ENCODE results near the gene ZSWIM4.
"Not testable (repeated sequence)": the region's sequence is repeated elsewhere in the genome, so short reads cannot be mapped to it uniquely, and the experiment has no call there.

The ZSWIM4 gene

DNA sequence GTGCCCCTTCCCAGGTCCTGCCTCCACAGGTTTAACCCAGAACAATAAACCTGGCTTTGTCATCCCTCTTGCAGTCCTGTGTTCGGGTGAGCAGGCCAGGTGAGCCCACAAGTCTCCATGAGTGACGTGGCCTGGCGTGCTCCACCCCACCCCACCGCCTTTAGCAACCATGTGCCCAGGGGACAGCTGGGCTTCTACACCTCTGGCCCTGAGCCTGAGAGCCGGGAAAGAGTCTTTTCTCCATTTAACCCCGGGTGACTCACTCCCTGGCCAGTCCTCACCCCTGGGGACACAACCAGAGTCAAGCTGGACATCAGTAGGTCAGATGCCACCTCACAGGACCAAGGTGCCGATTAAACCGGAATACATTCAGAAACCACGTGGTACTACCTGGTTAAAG lies 16.8 kb upstream of the ZSWIM4 start:
- DNase-seq (no peak), ATAC-seq (no peak)

DNA sequence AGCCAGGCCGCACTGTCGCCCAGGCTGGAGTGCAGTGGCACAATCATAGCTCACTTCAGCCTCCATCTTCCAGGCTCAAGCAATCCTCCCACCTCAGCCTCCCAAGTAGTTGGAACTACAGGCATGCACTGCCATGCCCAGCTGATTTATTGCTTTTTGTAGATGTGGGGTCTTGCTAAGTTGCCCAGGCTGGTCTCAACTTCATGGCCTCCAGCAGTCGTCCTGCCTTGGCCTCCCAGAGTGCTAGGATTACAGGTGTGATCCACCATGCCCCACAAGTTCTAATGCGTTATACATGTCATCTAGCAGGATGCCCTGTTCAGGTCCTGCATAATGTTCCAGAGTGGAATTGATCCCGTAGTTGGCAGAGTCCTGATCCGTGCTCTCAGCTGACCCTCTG lies 16.4 kb upstream of the ZSWIM4 start:
- no peak for ATAC-seq
- DNase-seq = no peak

DNA sequence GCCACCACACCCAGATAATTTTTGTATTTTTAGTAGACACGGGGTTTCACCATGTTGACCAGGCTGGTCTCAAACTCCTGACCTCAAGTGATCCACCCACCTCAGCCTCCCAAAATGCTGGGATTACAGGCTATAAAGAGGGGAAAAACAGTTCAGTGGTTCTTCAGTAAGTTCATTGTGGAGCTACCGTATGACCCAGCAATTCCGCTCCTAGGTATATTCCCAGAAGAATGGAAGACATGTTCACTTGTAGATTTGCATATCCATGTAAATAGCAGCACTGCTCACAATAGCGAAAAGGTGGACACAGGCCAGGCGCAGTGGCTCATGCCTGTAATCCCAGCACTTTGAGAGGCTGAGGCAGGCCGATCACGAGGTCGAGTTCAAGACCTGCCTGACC lies 15.4 kb upstream of the ZSWIM4 start:
- DNase-seq, ATAC-seq: not testable (repeated sequence)

DNA sequence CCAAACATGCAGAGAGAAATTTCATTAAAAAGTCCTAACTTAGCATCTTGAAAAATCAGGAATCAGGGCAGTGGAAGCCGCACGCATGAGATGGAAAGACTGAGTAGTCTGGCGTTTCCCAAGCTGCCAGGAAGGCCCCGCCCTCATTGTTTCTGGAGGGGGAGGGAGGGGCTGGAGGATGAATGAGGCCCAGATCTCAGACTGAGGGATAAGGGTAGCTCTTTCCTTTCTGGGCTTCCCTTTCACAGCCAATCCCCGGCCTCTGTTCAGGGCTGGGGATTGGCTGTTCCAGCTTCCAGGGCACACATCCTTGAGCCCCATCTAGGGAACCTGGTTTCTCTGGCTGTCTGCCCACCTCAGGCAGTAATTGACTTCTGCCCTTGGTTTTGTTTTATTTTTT lies 13.7 kb upstream of the ZSWIM4 start:
- no peak for DNase-seq
- no peak for ATAC-seq

DNA sequence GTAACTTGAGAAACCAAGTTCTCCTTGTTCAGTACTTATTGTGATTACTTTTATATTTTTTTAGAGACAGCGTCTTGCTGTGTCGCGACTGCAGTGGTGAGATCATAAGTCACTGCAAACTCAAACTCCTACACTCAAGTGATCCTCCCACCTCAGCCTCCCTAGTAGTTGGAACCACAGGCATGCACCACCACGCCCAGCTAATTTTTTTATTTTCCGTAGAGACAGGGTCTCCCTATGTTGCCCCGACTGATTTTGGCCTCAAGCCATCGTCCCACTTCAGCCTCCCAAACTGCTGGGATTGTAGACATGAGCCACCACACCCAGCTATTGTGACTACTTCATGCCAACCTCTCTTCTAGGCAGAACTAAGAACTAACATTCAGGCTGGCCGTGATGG lies 12.7 kb upstream of the ZSWIM4 start:
- no peak for ATAC-seq
- DNase-seq = no peak

DNA sequence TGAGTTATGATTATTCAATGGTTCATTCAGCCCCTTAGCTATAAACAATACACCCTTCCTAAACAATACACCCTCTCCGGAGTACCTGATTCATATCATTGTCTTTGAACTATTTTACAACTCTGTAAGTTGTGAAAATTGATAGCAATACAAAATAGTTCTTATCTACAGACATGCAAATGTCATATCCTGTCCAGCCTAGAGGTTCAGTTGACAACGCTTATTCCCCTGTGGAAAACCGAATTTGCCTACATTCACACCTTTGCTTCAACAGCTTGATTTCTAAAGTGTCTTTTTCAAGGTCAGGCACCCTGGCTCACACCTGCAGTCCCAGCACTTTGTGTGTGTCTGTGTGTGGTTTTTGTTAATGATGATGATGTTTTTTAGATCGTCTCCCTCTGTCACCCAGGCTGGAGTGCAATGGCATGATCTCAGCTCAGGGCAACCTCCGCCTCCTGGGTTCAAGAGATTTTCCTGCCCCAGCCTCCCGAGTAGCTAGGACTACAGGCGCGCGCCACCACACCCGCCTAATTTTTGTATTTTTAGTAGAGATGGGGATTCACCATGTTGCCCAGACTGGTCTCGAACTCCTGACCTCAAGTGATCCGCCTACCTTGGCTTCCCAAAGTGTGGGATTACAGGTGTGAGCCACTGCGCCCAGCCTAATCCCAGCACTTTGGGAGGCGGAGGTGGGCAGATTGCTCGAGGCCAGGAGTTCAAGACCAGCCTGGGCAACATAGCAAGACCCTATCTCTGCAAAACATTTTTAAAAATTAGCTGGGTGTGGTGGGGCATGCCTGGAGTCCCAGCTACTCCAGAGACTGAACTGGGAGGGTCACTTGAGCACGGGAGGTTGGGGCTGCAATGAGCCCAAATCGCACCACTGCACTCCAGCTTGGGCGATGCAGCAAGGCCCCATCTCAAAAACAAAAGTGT lies 11.4 kb upstream of the ZSWIM4 start:
- no peak for ATAC-seq
- DNase-seq = no peak

DNA sequence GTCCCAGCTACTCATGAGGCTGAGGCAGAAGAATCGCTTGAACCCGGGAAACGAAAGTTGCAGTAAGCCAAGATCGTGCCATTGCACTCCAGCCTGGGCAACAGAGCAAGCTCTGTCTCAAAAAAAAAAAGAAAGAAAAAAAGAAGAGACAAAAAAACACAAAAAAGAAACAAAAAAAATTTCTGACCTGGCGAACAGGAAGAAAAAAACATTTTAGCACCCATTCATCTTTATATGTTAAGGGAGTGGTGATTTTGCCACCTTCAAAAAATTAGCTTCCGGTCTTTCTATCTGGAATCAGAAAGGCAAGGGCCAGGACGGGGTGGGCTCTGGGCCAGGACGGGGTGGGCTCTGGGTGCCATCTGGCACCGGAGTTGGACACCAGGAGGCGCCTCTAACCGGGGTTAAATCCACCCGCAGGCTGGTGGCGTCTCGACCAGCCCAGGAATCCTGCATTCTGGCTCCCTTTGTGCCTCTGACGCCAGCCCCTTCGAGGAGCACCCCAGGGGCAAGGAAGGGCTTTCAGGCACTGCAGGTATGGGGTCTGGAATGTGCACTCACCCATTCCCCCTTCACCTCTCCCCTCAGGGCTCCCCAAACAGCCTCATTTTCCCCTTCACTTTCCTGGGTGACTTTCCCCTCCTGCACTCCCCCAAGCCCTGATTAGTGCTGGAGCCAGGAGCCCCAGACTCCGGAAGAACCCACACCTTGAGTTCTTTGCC lies 10.4 kb upstream of the ZSWIM4 start:
- peak; percentile 85 for DNase-seq
- ATAC-seq = peak; percentile 83

DNA sequence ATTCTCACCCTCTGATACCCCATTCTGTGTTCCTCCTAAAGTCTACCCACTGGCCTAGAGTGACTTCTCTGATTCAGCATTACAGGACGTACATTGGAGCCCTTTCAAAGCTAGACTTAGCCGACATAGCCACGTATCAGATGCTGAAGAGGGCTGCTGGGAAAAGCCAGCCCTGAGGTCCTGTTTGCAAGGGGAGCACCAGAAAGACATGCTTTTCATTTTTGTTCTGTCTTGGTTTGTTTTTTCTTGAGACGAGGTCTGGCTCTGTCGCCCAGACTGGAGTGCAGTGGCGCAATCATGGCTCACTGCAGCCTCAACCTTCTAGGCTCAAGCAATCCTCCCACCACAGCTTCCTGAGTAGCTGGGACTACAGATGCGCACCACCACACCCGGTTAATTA lies 6.3 kb upstream of the ZSWIM4 start:
- no peak for DNase-seq
- no peak for ATAC-seq

DNA sequence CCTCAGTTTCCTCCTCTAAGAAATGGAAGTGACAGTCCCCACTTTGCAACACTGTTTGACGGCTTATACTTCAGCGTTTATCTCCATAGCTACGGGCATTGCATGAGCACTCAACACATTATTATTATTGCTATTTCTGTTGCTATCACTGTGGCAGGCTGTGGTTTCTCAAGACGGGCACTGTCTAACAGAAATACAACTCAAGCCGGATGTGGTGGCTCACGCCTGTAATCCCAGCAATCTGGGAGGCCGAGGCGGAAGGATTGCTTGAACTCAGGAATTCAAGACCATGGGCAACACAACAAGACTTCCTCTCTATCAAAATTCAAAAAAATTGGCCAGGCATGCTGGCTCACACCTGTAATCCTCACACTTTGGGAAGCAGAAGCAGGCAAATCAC lies 4.9 kb upstream of the ZSWIM4 start:
- ATAC-seq = no peak
- no peak for DNase-seq

DNA sequence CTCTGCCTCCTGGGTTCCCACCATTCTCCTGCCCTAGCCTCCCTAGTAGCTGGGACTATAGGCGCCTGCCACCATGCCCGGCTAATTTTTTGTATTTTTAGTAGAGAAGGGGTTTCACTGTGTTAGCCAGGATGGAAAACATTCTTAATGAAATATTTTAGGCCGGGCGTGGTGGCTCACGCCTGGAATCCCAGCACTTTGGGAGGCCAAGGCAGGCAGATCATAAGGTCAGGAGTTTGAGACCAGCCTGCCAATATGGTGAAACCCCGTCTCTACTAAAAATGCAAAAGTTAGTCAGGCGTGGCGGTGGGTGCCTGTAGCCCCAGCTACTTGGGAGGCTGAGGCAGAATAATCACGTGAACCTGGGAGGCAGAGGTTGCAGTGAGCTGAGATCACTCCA lies 1.9 kb upstream of the ZSWIM4 start:
- not testable (repeated sequence) for DNase-seq, ATAC-seq

DNA sequence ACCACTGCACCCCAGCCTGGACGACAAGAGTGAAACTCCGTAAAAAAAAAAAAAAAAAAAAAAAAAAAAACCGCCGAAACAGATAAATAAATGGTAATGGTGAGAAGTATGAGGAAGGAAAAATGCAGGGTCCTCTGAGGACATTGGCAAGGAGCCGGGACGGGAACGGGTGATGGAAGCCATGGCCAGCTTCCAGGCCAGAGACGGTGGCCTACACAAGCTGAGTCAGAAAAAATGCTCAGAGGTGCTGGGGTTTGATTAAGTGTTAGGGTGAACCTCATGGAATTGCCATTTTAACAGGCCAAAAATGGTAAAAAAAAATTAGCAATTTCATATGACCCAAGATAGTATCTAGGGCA lies 866 bp upstream of the ZSWIM4 start:
- ATAC-seq (no peak), DNase-seq (no peak)

DNA sequence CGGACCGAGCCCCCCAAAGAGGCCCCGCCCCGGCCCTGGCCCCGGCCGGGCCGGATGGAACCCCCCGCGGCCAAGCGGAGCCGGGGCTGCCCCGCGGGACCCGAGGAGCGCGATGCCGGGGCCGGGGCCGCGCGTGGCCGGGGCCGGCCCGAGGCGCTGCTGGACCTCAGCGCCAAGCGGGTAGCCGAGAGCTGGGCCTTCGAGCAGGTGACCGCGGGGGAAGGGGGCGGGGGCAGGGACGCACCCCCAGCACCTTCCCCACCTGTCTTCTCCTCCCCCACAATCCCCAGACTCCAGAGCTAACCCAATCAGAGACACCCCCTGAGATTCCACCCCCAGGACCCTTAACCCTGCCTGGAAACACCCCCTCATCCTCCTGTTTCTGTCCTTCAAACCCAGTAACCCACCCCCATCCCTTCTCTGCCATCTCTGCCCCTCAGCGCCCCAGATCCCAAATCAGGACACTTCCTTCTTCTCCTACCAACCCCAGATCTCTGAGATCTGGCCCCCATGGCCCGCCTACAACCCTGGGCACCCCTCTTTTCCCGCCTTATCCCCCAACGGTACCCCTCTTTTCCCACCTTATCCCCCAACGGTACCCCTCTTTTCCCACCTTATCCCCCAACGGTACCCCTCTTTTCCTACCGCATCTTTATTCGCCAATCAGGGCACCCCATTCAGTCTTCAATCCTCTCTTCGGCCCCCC lies 505 bp downstream of the ZSWIM4 start:
- no peak for DNase-seq
- ATAC-seq = peak; percentile 4

DNA sequence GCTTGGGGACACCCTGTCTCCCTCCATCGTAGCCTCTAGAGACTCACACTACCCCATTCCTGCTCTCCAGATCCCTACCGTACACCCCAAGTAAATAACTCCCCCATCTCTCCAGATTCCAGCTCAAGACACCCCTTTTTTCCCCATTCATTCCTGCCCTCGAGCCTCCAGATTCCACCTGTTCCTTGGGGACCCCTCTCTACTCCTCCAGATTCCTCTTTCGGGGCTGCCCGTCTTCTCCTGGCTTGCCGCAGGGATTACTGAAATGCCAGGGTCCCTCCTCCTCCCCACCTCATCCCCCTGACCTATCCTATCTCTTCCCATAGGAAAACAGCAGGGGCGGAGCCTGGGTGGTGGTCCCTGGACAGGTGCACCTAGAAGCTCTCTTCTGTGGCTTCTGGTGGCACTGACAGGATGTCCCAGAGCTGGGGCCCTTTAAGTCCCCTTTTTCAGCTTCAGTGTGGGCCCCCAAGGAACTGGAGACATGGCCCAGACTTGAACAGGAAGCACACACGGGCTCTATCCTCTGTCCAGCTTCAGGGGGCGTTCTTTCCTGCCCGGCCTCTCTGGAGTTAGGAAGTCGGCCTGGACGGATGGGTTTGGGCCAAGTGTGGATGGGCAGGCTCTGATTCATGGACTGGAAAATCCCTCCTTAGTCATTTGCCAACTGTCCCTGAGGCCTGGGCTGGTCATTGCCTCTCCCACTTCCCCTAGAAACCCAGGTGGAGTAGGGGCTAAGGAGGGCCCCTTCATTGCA lies 1.2 kb downstream of the ZSWIM4 start:
- no peak for DNase-seq
- no peak for ATAC-seq

DNA sequence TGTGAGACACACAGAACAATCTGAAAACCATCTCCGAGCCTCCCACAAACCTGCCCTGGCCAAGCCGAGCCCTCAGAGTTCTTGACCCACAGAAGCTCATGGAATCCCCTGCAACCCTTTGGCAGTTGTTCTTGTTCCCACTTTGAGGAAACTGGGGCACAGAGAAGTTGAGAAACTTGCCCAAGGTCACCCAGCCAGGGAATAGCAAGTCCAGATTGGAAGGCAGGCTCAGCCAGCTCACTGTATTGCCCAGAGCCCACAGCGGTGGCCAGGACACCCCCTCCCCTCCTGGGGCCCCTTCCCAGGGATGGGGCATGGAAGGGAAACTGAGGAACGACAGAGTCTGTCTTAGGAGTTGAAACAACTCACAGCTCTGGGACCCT lies 1.8 kb downstream of the ZSWIM4 start:
- ATAC-seq (no peak), DNase-seq (no peak)

DNA sequence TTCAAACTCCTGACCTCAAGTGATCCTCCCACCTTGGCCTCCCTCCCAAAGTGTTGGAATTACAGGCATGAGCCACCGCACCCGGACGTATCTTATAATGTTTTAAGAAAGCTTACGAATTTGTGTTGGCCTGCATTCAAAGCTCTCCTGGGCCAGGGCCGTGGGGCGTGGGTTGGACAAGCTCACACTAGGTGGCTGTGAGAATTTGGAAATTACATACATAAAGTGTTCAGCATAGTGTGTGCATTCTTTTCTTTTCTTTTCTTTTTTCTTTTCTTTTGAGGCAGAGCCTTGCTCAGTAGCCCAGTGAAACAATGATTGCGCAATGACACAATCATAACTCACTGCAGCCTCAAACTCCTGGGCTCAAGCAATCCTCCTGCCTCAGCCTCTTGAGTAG lies 2.6 kb downstream of the ZSWIM4 start:
- DNase-seq (no peak), ATAC-seq (no peak)

DNA sequence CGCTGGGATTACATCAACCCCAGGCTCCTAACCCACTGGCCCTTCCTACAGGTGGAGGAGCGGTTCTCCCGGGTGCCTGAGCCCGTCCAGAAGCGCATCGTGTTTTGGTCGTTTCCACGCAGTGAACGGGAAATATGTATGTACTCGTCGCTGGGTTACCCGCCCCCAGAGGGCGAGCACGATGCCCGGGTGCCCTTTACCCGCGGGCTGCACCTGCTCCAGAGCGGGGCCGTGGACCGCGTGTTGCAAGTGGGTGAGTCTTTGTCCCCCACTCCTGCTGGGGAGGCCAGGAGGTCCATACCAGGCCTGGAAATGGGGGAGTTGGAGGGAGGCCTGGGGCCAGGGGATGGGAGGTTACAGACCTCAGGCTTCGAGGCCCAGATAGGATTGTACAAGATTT lies 4.4 kb downstream of the ZSWIM4 start:
- DNase-seq (no peak), ATAC-seq (no peak)

DNA sequence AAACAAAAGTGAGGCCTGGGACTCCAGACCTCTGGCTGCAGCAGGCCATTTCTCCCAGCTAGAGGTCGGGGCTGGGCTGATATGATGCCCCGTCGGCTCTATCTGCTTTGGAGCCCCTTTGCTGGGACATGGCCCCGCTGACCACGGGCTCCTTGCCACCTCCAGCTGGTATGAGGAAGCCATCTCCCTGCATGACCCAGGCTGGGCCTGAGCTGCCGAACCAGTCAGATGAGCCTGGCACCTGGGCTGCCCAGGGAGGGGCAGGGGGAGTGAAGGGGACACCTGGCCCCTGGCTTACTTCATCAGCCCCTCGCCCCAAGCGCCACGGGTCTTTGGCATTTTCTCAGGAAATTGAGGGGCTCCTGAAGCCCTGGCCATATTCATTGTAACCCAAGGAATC lies 7.8 kb downstream of the ZSWIM4 start:
- no peak for ATAC-seq
- DNase-seq = no peak

DNA sequence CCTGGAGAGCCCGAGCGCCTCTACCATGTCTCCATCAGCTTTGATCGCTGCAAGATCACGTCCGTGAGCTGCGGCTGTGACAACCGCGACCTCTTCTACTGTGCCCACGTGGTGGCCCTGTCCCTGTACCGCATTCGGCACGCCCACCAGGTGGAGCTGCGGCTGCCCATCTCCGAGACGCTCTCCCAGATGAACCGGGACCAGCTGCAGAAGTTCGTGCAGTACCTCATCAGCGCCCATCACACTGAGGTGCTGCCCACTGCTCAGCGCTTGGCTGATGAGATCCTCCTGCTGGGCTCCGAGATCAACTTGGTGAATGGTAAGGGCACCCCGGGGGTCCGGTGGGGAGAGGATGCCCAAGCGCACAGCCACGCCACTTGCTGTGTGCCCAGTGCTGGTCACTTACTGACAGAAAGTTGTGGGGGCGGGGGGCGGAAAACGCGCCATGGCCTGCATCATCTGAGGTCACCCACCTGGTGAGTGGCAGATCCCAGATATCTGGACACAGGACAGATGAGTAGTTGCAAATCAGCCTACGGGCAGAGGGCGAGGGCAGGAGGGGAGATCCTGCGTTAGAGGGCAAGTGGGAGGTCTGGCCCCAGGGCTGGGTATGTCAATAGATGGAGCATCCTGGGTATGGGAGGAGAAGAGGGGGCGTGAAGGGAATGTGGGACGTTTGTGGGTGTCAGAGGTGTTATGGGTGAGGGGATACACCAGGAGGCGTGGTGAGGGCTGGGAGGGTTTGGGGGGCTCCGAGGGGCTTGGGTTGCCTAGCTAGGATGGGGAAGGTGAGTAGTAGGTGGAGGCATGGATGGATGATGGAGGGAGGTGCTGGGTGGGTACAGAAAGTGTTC lies 9.8 kb downstream of the ZSWIM4 start:
- ATAC-seq (no peak), DNase-seq (peak; percentile 29)

DNA sequence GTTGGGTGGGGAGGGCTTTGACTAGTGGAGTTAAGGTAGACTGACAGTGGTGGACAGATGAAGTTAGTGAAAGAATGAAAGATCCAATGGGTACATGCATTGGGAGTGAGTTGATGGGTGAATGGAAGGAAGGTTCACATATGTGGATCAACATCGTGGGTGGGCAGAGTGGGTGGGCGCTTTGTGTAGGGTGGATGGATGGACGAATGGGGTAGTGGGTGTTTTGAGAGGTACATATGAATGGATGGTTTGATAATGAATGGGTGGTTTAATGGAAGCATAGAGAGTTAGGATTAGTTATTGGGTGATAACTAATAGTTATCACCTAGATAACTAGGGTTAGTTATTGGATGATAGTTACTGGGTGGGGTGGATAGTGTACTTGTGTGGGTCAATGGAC lies 11.5 kb downstream of the ZSWIM4 start:
- no peak for ATAC-seq
- no peak for DNase-seq

DNA sequence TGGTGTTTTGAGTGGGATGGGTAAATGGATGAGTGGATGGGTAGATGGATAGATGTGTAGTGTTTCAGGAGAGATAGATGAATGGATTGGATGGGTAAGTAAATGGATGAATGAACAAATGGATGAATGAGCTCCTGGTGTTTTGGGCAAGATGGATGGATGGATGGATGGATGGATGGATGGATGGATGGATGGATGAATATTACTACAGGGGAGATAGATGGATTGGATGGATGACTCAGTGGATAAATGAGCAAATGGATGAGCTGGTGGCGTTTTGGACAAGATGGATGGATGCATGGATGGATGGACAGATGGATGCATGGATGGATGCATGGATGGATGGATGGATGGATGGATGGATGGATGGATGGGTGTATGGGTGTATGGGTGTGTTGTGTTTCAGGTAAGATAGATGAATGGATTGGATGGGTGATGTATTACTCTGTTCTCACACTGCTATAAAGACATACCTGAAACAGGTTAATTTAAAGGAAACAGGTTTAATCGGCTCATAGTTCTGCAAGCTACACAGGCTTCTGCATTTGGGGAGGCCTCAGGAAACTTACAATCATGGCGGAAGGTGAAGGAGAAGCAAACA lies 12.3 kb downstream of the ZSWIM4 start:
- DNase-seq (no peak), ATAC-seq (no peak)

DNA sequence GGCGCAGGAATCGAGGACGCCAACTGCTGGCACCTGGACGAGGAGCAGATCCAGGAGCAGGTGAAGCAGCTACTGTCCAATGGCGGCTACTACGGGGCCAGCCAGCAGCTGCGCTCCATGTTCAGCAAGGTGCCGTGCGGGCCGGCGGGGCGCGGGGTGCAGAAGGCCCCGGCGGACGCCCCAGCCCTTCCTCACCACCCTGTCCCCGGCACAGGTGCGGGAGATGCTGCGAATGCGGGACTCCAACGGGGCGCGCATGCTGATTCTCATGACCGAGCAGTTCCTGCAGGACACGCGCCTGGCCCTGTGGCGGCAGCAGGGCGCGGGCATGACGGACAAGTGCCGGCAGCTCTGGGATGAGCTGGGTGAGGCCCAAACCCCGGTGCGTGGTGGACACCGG lies 13.6 kb downstream of the ZSWIM4 start:
- ATAC-seq = no peak
- DNase-seq = no peak

Measured in stimulated activated naive CD8-positive, alpha-beta T cell treated with anti-CD3 and anti-CD28 coated beads, Interleukin-15, Interleukin-2, amounts not matched to agents 100 U/mL and 50 U/mL, for 24 hours (primary cell).